Panc1 (cell line): ENCODE results near the gene SIRPA. TPM values are rescaled to one million over a fixed set of nuclear protein-coding genes. Genes with fewer than 3 reads are reported as not detected.

Experiments used
- ATAC-seq: fragments of 200-7000 bp; cut with Tn5 transposase; 2 replicates; pipeline ENCODE4 v1.9.1; 2020; ENCODE audit warnings: mild to moderate bottlenecking, moderate library complexity
- BruUV-seq: library from RNA; stranded (reverse); fragments of 400-500 nt; replicated peaks from 2 replicates; lab custom pipeline; 2021; lab: Mats Ljungman, UMichigan
- CTCF ChIA-PET: fragments of 300-600 bp; sonication (Branson Sonifier 250); formaldehyde crosslinking; loops from one replicate; lab custom pipeline; 2022; ENCODE audit warnings: antibody characterized with exemption; lab: Charles Lee
- POLR2A ChIA-PET: fragments of 300-600 bp; sonication (Branson Sonifier 250); formaldehyde crosslinking; loops from one replicate; lab custom pipeline; 2022; ENCODE audit warnings: antibody characterized with exemption; lab: Charles Lee
- DNase-seq: peaks from one replicate; pipeline ENCODE4 v3.0.0-alpha.2; 2010; ENCODE audit warnings: low read depth, low spot score
- H3K27ac ChIP-seq: 2 replicates; pipeline ENCODE4 v1.5.1; 2011; ENCODE audit warnings: mild to moderate bottlenecking, low read length, inconsistent platforms
- H3K27me3 ChIP-seq: fragments of 200-500 bp; sonication (Bioruptor generic); 2 replicates; pipeline ENCODE4 v1.6.0; 2014; ENCODE audit warnings: low read length, inconsistent platforms; ENCODE audit not compliant: control insufficient read depth, insufficient read depth
- H3K36me3 ChIP-seq: fragments of 200-500 bp; sonication (Bioruptor generic); 2 replicates; pipeline ENCODE4 v1.5.1; 2014; ENCODE audit warnings: inconsistent platforms, mild to moderate bottlenecking, low read length, moderate library complexity; ENCODE audit not compliant: control insufficient read depth, insufficient read depth
- H3K4me1 ChIP-seq: 2 replicates; pipeline ENCODE4 v1.5.1; 2011; ENCODE audit warnings: inconsistent platforms, mild to moderate bottlenecking, low read length, moderate library complexity; ENCODE audit not compliant: control insufficient read depth, insufficient read depth
- H3K4me3 ChIP-seq, 2 experiments: 2 replicates each; pipeline ENCODE4 v1.5.1; 2011 to 2012; ENCODE audit warnings: low read depth in 2 of 2, low read length in 2 of 2, mild to moderate bottlenecking in 2 of 2, inconsistent platforms in 1 of 2, moderate library complexity in 1 of 2
- H3K9me3 ChIP-seq: fragments of 200-500 bp; sonication (Bioruptor generic); 2 replicates; pipeline ENCODE4 v1.5.1; 2014; ENCODE audit warnings: low read depth, mild to moderate bottlenecking, inconsistent platforms, low read length, moderate library complexity; ENCODE audit not compliant: control insufficient read depth, insufficient read depth
- CTCF ChIP-seq: fragments of 450-650 bp; IDR thresholded peaks from 2 replicates; pipeline ENCODE4 v1.5.1; 2017; ENCODE audit warnings: mild to moderate bottlenecking
- POLR2AphosphoS5 ChIP-seq: IDR thresholded peaks from 2 replicates; pipeline ENCODE4 v1.6.1; 2012; ENCODE audit warnings: mild to moderate bottlenecking, low read depth, low read length, moderate library complexity
- REST ChIP-seq, 2 experiments: IDR thresholded peaks; 2 replicates each; pipeline ENCODE4 v1.6.1; 2011 to 2012; ENCODE audit warnings: low read depth in 2 of 2, control low read depth in 1 of 2, low read length in 1 of 2, mild to moderate bottlenecking in 1 of 2, moderate library complexity in 1 of 2; ENCODE audit not compliant: insufficient read depth in 1 of 2
- SIN3A ChIP-seq: IDR thresholded peaks from 2 replicates; pipeline ENCODE4 v1.6.1; 2012; ENCODE audit warnings: low read depth, mild to moderate bottlenecking, low read length, moderate library complexity, borderline replicate concordance; ENCODE audit not compliant: insufficient read depth
- TCF7L2 ChIP-seq: IDR thresholded peaks from 2 replicates; pipeline ENCODE4 v1.6.1; 2011; ENCODE audit warnings: mild to moderate bottlenecking, low read depth, low read length, inconsistent platforms
- in situ Hi-C: cut with HindIII; loops from 2 replicates; pipeline ENCODE4 v1.10.0; 2016; ENCODE audit warnings: low sequenced_read_pairs, low pct_unique_long_range_greater_than_20kb
- intact Hi-C: fragments of 100-400 bp; cut with micrococcal nuclease; formaldehyde crosslinking; loops from one replicate; pipeline ENCODE4 v1.10.0; 2022; ENCODE audit not compliant: unreplicated experiment
- total RNA-seq: library from RNA; stranded (reverse); gene quantifications from one replicate; pipeline ENCODE4 v1.2.1, GENCODE V29; 2021; ENCODE audit not compliant: unreplicated experiment

SIRPA gene
- total RNA-seq, 1 experiment from 2014 or later = 2.4 TPM

- H3K27me3 ChIP-seq = peaks cover 21% of the 10 kb centered on the region
- in situ Hi-C loops (no loop called here), intact Hi-C loops (no loop called here)
- DNase-seq (no peak), ATAC-seq (no peak)
- BruUV-seq = no TSS peak
- TF ChIP-seq SIN3A = no peak
- TF ChIP-seq TCF7L2 = no peak
- no peaks in the 10 kb centered on the region for H3K4me1 ChIP-seq
- no peaks in the 10 kb centered on the region for H3K36me3 ChIP-seq
- no peaks in the 10 kb centered on the region for H3K9me3 ChIP-seq
- CTCF ChIA-PET = interaction anchor here (0.6 kb wide), 1 partner anchor 207 kb away, joined by 3 read pairs; no protein-coding TSS in a partner anchor
- H3K4me3 ChIP-seq = no peak overlapping the region
- H3K27ac ChIP-seq = no peak overlapping the region
- POLR2A ChIA-PET = no interaction called here
These were observed 76.8 kb downstream of the SIRPA start for GRCh38 chr20:1971893-1972586.

DNA sequence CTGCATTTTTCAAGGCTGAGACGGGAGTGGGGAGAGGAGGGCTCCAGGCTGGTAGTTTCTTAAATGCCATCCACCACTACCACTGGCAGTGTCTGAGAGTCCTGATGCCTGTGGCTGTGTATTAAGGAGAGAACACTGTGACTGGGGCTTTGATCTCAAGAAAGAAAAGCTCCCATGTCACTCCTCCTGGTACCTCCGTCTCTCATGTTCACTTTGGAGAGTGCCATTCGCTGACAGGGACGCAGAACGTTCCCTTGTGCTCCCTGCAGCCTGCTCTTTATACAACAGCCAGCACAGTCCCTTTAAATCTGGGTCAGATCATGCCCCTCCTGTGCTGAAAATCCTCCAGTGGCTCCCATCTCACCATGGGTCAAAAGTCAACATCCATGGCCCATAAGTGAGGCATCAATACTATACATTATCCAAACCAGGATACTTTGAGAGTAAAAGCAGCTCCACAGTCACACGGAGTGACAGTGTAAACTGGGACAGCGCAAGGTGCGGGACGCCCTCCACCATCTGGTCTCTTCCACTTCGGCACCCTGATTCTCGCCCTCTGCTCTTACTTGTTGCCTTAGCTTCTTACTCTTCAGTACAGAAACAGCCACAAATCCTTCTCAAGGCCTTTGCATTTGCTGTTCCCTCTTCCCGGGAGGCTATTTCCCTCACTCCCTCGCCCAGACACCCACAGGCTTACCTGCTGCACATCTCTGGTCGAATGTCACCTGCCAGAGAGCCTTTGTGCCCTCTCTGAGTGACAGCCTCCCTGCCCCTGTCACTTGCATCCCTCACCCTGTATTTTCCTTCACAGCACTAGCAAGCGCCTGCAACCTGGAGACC, 78.6 kb downstream of the SIRPA start:
- CTCF ChIA-PET = no interaction called here
- ATAC-seq = no peak
- TF ChIP-seq SIN3A (no peak), POLR2AphosphoS5 (no peak), TCF7L2 (no peak), REST (IDR thresholded peaks at IDR 0.05; ENCODE audit: insufficient read depth in 1 of 2, low read depth in 2 of 2, low read length in 1 of 2) (no peak), CTCF (no peak)
- Histone ChIP-seq H3K4me1 (no peaks in the 10 kb centered on the region), H3K9me3 (no peaks in the 10 kb centered on the region), H3K36me3 (no peaks in the 10 kb centered on the region), H3K27ac (no peak overlapping the region), H3K4me3 (no peak overlapping the region), H3K27me3 (peaks cover 24% of the 10 kb centered on the region)
- in situ Hi-C loops (no loop called here), intact Hi-C loops (no loop called here)
- no peak for DNase-seq
- no TSS peak for BruUV-seq
- POLR2A ChIA-PET = no interaction called here
